8988T (cell line): ENCODE results near the gene TAF5L.
"Not testable (repeated sequence)": the region's sequence is repeated elsewhere in the genome, so short reads cannot be mapped to it uniquely, and the experiment has no call there.

Source experiments
- DNase-seq: peaks from one replicate; pipeline ENCODE4 v3.0.0; 2011

Gene TAF5L

GRCh38 chr1:229599218-229599954 is 26.5 kb downstream of the TAF5L start:
- DNase-seq: no peak

DNA sequence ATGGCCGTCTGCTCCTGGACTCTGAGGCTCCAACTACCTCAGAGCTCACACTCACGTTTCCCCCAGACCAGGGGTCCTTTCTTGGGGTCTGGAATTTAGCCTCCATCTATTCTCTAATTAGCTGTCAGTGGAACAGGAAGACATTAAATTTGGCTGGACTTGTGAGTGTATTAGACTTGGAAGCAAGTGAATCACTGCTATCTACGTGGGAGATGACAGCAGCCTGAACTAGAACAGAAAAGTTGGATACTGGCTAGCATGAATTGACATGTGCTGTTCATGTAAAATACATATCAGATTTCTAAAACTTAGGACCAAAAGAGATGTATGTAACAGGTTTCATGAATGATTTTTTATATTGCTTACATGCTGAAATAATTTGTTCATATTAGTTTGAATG is 28.0 kb downstream of the TAF5L start:
- DNase-seq: no peak

- DNase-seq: no peak
These were observed 28.8 kb downstream of the TAF5L start for GRCh38 chr1:229596925-229597699.

GRCh38 chr1:229595876-229596275 is 30.0 kb downstream of the TAF5L start:
- DNase-seq: not testable (repeated sequence)

GRCh38 chr1:229594227-229595008 is 31.5 kb downstream of the TAF5L start:
- no peak for DNase-seq

GRCh38 chr1:229593800-229594199 is 32.1 kb downstream of the TAF5L start:
- DNase-seq: no peak

- no peak for DNase-seq
These were observed 35.8 kb downstream of the TAF5L start for GRCh38 chr1:229590119-229590518.

DNA sequence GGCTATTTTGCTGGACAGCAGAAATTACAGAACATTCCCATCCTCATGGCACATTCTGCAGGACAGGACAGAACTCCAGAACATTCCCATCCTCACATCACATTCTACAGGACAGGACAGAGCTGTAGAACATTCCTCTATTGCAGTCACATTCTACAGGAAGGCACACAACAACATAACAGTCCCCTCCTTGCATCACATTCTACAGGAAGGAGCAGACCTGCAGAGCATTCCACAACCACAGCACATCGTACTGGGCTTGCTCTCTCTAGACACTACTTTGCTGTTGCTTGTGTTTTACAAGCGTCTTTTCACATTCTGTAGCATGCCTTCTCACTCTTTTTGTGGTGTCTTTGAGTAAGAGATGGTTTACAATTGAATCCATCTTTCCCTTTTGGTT is 40.6 kb downstream of the TAF5L start:
- DNase-seq: no peak

- DNase-seq: no peak
These were observed 43.2 kb downstream of the TAF5L start for GRCh38 chr1:229582715-229583114.

- DNase-seq: no peak
These were observed 43.8 kb downstream of the TAF5L start for GRCh38 chr1:229582011-229582694.

- DNase-seq: no peak
These were observed 44.4 kb downstream of the TAF5L start for GRCh38 chr1:229581485-229581884.

- DNase-seq: no peak
These were observed 46.8 kb downstream of the TAF5L start for GRCh38 chr1:229579059-229579673.

DNA sequence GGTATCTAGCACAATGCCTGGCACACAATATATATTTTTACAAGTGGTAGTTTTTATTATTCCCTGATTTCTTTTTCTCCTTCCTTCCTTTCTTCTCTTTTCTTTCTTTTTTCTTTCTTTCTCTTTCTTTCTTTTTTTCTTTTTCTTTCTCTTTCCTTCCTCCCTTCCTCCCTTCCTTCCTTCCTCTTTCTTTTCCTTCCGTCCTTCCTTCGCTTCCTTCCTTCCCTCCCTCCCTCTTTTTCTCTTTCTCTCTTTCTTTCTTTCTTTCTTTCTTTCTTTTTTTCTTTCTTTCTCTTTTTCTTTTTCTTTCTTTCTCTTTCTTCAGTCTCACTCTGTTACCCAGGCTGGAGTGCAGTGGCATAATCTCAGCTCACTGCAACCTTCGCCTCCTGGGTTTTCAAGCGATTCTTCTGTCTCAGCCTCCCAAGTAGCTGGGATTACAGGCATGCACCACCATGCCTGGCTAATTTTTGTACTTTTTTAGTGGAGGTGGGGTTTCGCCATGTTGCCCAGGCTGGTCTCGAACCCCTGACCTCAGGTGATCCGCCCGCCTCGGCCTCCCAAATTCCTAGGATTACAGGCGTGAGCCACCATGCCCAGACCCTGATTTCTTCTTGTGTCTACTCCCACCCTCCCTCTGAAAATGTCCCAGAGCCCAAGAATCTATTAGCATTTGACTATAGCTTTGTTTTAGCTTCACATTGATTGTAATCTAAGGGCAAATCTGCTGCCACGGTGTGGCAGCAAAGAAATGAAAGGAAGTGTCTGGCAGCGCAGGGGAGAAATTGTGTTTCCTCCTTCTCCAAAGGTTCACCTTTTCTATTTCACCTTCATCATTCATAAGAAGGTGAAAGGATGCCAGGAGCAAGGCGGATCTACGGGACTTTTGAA is 47.5 kb downstream of the TAF5L start:
- no peak for DNase-seq

DNA sequence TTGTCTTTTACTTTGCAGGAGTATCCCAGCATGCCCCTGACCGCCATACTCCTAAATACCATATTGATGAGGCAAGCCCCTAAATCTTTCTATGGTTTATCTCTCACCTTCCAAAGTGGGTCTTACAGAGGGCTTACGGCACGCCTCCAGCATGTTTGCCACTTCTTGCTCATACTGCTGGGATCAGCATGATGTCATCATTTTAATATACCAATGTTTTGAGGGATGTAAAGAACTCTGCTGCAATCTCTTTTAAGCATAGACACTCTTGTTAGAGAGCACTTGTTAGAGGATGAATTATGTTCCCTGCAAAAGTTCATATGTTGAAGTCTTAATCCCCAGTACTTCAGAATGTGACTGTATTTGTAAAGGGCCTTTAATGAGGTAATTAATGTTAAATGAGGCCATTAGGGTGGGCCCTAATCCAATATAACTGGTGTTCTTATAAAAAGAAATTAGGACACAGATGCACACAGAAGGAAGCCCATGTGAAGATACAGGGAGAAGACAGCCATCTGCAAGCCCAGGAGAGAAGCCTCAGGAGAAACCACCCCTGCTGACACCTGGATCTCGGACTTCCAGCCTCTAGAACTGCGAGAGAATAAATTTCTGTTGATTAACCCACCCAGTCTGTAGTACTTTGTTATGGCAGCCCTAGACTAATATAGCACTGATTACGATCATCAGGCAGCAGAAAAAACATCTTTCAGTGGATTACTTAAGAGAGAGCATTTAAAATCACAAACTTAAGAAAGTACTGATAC is 51.1 kb downstream of the TAF5L start:
- DNase-seq: no peak

- DNase-seq: no peak
These were observed 53.6 kb downstream of the TAF5L start for GRCh38 chr1:229572286-229572685.

DNA sequence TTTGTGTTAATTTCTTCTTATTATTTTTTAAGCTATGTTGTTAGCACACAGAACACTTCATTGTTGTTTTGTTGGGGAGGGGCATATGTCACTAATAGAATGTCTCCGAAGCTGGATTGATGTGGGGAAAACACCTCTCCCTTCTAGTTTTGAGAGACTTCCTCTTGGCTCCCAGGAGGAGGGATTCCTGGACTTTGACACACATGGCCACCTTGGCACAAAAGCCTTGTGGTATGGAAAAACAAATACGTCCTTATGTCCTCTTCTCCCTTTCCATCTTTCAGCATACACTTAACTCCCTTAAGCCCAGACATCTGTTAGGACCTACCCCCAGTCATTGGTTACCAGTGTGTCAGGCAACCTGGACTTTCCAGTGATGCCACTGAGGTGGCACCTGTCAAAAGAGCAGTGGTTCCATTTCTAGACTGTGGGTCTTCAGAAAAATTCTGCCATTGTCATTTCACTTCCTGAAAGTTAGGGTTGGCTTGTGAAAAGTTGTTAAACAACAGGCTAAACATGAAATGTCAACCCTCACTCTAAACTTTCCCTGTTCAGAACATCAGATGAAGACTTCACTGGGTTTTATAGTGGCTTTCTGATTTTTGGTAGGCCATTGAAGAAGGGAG is 54.9 kb downstream of the TAF5L start:
- DNase-seq: no peak

DNA sequence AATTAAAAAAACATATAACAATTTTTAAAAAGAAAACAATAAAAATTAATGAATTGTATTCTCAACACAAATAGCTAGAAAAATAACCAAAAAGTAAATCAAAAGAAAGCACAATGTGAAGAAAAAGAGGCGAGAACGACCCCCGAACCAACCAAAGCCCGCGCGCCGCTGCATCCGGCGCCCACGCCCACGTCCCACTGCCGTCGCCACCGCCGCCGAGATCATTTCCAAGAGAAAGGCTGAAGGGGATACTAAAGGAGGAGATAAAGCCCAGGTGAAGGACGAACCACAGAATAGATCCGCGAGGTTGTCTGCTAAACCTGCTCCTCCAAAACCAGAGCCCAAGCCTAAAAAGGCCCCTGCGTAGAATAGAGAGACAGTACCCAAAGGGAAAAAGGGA is 55.6 kb downstream of the TAF5L start:
- DNase-seq: no peak

DNA sequence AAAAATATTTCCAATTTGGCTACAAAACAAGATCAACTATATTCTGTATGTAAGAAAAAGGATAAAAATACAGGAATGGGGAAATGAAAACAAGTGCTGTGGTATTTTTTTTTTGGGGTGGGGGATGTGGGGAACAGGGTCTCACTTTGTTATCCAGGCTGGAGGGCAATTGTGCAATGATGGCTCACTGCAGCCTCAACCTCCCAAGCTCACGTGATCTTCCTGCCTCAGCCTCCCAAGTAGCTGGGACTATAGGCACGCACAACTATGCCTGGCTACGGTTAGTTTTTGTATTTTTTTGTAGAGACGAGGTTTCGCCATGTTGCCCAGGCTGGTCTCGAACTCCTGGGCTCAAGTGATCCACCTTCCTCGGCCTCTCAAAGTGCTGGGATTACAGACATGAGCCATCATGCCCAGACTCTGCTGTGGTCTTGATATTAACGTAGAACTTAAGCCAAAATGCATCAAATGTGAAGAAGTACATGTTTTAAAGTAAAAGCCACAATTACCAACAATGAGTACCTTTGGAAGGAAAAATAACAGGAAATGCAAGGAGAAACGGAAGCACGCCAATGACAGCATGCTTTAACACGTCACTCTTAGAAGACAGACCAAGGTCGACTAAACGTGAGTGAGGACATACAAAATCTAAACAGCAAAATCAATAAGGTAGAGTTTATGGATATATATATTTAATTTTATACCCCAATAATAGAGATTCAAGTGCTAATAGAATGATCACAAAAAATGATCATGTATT is 58.6 kb downstream of the TAF5L start:
- DNase-seq: no peak

DNA sequence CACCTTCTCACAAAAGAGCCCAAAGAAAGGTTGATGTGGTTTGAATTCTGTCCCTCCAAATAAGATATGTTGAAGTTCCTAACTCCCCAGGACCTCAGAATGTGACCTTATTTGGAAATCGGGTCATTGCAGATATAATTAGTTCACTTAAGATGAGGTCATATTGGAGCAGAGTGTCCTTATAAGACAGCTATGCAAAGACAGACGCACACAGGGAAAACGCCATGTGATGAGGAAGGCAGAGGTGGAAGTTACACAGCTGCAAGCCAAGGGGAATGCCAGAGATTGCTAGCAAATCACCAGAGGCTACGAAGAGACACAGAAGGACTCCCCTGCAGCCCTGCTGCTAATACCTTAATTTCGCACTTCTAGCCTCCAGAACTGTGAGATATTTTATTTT is 62.2 kb downstream of the TAF5L start:
- no peak for DNase-seq
